ENCODE results near the gene DYNC2LI1.

The DYNC2LI1 gene

GRCh38 chr2:43842866-43843226 lies 69.0 kb downstream of the DYNC2LI1 start:
- no peak overlapping the region for H3K4me3 ChIP-seq (ENCODE audit: low read length)
- no peak for TF ChIP-seq CTCF (conservative IDR thresholded peaks at IDR 0.05; ENCODE audit: low read length)
- no peak for DNase-seq (ENCODE audit: low read depth)

- H3K4me3 ChIP-seq (ENCODE audit: low read length), result no peak overlapping the region
- TF ChIP-seq CTCF (conservative IDR thresholded peaks at IDR 0.05; ENCODE audit: low read length), result no peak
Measured at GRCh38 chr2:43845181-43845580, 71.3 kb downstream of the DYNC2LI1 start.

GRCh38 chr2:43846140-43846793 lies 72.4 kb downstream of the DYNC2LI1 start:
- no peak for TF ChIP-seq CTCF (conservative IDR thresholded peaks at IDR 0.05; ENCODE audit: low read length)
- DNase-seq (ENCODE audit: low read depth), result no peak
- H3K4me3 ChIP-seq (ENCODE audit: low read length), result no peak overlapping the region

More at GRCh38 chr2:43845181-43845580, 71.3 kb downstream of the DYNC2LI1 start:
- no peak for DNase-seq (ENCODE audit: low read depth)

- TF ChIP-seq CTCF (conservative IDR thresholded peaks at IDR 0.05; ENCODE audit: low read length), result no peak
- DNase-seq (ENCODE audit: low read depth), result no peak
- no peak overlapping the region for H3K4me3 ChIP-seq (ENCODE audit: low read length)
Measured at GRCh38 chr2:43848214-43848613, 74.4 kb downstream of the DYNC2LI1 start.

- no peak for TF ChIP-seq CTCF (conservative IDR thresholded peaks at IDR 0.05; ENCODE audit: low read length)
- H3K4me3 ChIP-seq (ENCODE audit: low read length), result no peak overlapping the region
- DNase-seq (ENCODE audit: low read depth), result no peak
Measured at GRCh38 chr2:43851011-43851980, 77.5 kb downstream of the DYNC2LI1 start.

- no peak for DNase-seq (ENCODE audit: low read depth)
- TF ChIP-seq CTCF (conservative IDR thresholded peaks at IDR 0.05; ENCODE audit: low read length), result no peak
Measured at GRCh38 chr2:43852196-43852730, 78.4 kb downstream of the DYNC2LI1 start.

More at GRCh38 chr2:43852196-43852730, 78.4 kb downstream of the DYNC2LI1 start:
- no peak overlapping the region for H3K4me3 ChIP-seq (ENCODE audit: low read length)

All from AG10803 (cell line).